HAP-1 (cell line): ENCODE results near the gene PAX9.

Source experiments
- DNase-seq, 2 experiments: peaks; one replicate each; pipeline ENCODE4 v3.0.0-alpha.2; 2016 to 2020; ENCODE audit warnings: low spot score in 2 of 2
- H3K27me3 ChIP-seq: fragments of 250-450 bp; sonication (Bioruptor Pico); 2 replicates; pipeline ENCODE4 v1.5.1; 2020; ENCODE audit warnings: low read depth, mild to moderate bottlenecking, moderate library complexity
- H3K36me3 ChIP-seq: fragments of 250-450 bp; sonication (Bioruptor Pico); replicated peaks from 2 replicates; pipeline ENCODE4 v1.5.1; 2020; ENCODE audit warnings: mild to moderate bottlenecking
- H3K4me1 ChIP-seq: fragments of 250-450 bp; sonication (Bioruptor Pico); 2 replicates; pipeline ENCODE4 v1.5.1; 2020; ENCODE audit warnings: mild to moderate bottlenecking
- H3K4me3 ChIP-seq: fragments of 250-450 bp; sonication (Bioruptor Pico); 2 replicates; pipeline ENCODE4 v1.5.1; 2020; ENCODE audit warnings: mild to moderate bottlenecking, moderate library complexity
- H3K9me3 ChIP-seq: fragments of 250-450 bp; sonication (Bioruptor Pico); 2 replicates; pipeline ENCODE4 v1.5.1; 2020; ENCODE audit warnings: mild to moderate bottlenecking, moderate library complexity
- in situ Hi-C: fragments of 300-500 bp; cut with MboI; formaldehyde crosslinking; loops from 3 replicates; pipeline ENCODE4 v1.14.3; 2020; ENCODE audit warnings: low sequenced_read_pairs, inconsistent platforms, mixed read lengths

Gene PAX9

GRCh38 chr14:36659822-36660735, 1.6 kb upstream of the PAX9 start:
- Histone ChIP-seq H3K9me3 (no peaks in the 10 kb centered on the region), H3K4me3 (no peak overlapping the region), H3K27me3 (no peaks in the 10 kb centered on the region), H3K36me3 (no peaks in the 10 kb centered on the region; the same call in 1 of the 2 replicates), H3K4me1 (peaks cover 15% of the 10 kb centered on the region)
- in situ Hi-C loops = no loop called here
- no peak for DNase-seq

DNA sequence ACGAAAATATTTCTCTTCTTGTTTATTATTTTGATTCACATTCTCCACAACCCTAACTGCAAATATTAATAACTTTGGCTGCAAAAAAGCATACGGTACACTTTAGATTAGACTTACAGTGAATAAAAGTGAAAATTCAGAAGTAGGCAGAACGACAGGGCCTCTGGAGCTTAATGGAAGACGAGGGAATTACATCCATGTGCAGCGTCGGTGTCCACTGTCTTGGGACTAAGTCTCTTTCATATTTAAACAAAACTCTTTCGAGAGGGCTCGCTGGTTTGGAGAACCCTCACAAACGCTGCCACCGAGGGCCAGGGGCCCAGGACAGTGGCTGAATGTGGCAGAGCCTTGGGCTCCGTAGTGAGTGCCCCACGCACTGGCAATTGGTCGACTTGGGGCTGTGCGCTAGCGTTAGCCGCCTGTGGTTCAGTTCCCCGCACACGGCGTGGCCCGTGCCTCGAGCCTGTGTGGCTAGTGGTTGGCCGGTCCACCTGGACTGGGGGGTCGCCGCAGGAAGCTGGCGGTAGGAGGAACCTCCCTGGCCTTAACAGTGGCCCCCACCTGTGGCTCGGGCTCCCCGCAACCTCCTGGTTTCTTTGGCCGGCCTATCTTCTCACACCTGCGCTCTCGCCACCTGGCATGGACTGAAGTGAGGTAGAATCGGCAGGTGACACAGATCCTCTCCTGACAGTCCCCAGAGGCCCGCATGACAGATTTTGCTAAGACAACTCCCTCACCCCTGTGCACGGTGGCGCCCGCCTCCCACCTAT, 739 bp upstream of the PAX9 start:
- peaks cover 15% of the 10 kb centered on the region for H3K4me1 ChIP-seq
- in situ Hi-C loops = no loop called here
- H3K36me3 ChIP-seq = no peaks in the 10 kb centered on the region; the same call in 1 of the 2 replicates
- H3K4me3 ChIP-seq = peak overlapping the region; percentile 68
- DNase-seq = no peak
- H3K27me3 ChIP-seq = no peaks in the 10 kb centered on the region
- H3K9me3 ChIP-seq = no peaks in the 10 kb centered on the region

GRCh38 chr14:36662258-36662542, 540 bp downstream of the PAX9 start:
- no peak for DNase-seq
- peaks cover 15% of the 10 kb centered on the region for H3K4me1 ChIP-seq
- H3K9me3 ChIP-seq = no peaks in the 10 kb centered on the region
- H3K4me3 ChIP-seq = peak overlapping the region; percentile 68
- in situ Hi-C loops = no loop called here
- H3K27me3 ChIP-seq = no peaks in the 10 kb centered on the region
- H3K36me3 ChIP-seq = no peaks in the 10 kb centered on the region; the same call in 1 of the 2 replicates

- H3K9me3 ChIP-seq = no peaks in the 10 kb centered on the region
- in situ Hi-C loops = no loop called here
- peak overlapping the region; percentile 68 for H3K4me3 ChIP-seq
- peaks cover 15% of the 10 kb centered on the region for H3K4me1 ChIP-seq
- H3K27me3 ChIP-seq = no peaks in the 10 kb centered on the region
- H3K36me3 ChIP-seq = no peaks in the 10 kb centered on the region; the same call in 1 of the 2 replicates
- no peak for DNase-seq
Observed at GRCh38 chr14:36662543-36663403, 1.1 kb downstream of the PAX9 start.

DNA sequence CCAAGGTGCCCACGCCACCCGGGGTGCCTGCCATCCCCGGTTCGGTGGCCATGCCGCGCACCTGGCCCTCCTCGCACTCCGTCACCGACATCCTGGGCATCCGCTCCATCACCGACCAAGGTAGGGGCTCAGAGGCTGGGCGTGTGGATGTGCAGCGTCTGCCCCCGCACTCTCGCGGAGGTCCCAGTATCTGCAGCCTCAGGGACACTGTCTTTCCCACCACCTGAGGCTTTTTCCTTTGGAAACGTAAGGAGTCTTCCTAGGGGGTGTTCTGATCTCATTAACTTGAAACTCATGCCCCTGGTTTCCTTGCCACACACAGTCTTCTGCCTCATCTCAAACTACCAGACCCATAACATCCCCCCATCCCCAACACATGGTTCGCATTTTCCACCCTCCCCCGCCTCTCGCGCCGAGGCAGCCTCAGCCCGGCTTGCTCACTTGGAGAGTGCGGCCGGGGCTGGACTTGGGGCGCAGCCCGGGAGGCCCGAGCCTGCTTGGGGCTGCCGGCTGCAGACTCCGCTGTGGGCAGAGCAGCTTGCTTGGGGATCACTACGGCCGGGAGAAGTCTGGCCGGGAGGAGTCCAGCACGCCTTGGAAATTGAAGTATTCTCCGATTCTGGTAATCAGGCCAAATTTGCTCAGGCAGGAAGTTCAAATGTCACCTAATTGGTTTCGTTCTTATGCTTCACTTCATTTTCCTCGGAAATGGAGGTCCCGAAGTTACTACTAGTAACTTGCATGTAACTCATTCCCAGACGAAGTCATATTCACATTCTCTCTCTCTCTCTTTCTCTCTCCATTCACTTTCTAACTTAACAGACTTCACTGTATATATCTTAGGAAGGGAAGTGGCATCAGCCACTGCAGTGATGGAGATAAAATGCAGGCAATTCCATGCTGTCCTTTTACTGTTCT, 2.0 kb downstream of the PAX9 start:
- no peak for DNase-seq
- Histone ChIP-seq H3K9me3 (no peaks in the 10 kb centered on the region), H3K4me3 (peak overlapping the region; percentile 12; the same call in 1 of the 2 replicates), H3K36me3 (no peaks in the 10 kb centered on the region; the same call in 1 of the 2 replicates), H3K4me1 (peaks cover 15% of the 10 kb centered on the region), H3K27me3 (no peaks in the 10 kb centered on the region)
- in situ Hi-C loops = no loop called here

- Histone ChIP-seq H3K27me3 (no peaks in the 10 kb centered on the region), H3K9me3 (no peaks in the 10 kb centered on the region), H3K4me3 (no peak overlapping the region), H3K36me3 (no peaks in the 10 kb centered on the region; the same call in 1 of the 2 replicates), H3K4me1 (peaks cover 15% of the 10 kb centered on the region)
- in situ Hi-C loops = no loop called here
- DNase-seq = no peak
Observed at GRCh38 chr14:36664322-36665193, 2.9 kb downstream of the PAX9 start.

- no peak overlapping the region for H3K4me3 ChIP-seq
- H3K36me3 ChIP-seq = no peaks in the 10 kb centered on the region; the same call in 1 of the 2 replicates
- H3K27me3 ChIP-seq = no peaks in the 10 kb centered on the region
- peaks cover 15% of the 10 kb centered on the region for H3K4me1 ChIP-seq
- no peak for DNase-seq
- no peaks in the 10 kb centered on the region for H3K9me3 ChIP-seq
- in situ Hi-C loops = no loop called here
Observed at GRCh38 chr14:36665887-36666415, 4.3 kb downstream of the PAX9 start.

GRCh38 chr14:36666416-36667206, 5.0 kb downstream of the PAX9 start:
- H3K4me1 ChIP-seq = peaks cover 9% of the 10 kb centered on the region
- DNase-seq = no peak
- no peaks in the 10 kb centered on the region for H3K27me3 ChIP-seq
- H3K9me3 ChIP-seq = no peaks in the 10 kb centered on the region
- in situ Hi-C loops = no loop called here
- no peak overlapping the region for H3K4me3 ChIP-seq
- H3K36me3 ChIP-seq = no peaks in the 10 kb centered on the region; the same call in 1 of the 2 replicates

DNA sequence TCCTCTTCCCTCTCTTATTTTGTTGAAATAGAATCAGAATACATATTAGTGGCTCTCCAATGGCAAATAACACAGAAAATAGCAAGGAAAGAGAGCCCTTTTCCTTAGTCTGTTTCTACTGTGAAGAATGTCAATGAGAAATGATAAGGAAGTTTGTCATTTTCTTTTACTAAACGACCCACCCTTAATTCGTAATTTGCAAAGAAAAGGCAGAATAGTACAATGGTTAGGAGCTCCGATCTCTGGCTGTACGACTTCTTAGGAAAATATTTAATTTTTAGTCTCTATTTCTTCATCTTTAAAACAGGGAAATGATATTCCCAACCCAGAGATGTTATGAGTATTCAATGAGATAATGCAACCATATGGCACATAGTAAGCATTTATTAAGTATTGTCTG, 6.0 kb downstream of the PAX9 start:
- no peak for DNase-seq
- in situ Hi-C loops = no loop called here
- H3K27me3 ChIP-seq = no peaks in the 10 kb centered on the region

GRCh38 chr14:36671149-36671548, 9.5 kb downstream of the PAX9 start:
- in situ Hi-C loops = no loop called here
- H3K36me3 ChIP-seq = no peaks in the 10 kb centered on the region
- H3K4me3 ChIP-seq = no peak overlapping the region
- no peak for DNase-seq
- peaks cover 7% of the 10 kb centered on the region; the same call in 1 of the 2 replicates for H3K4me1 ChIP-seq
- no peaks in the 10 kb centered on the region for H3K27me3 ChIP-seq
- H3K9me3 ChIP-seq = no peaks in the 10 kb centered on the region

More for the DNA sequence above, 6.0 kb downstream of the PAX9 start:
- no peaks in the 10 kb centered on the region; the same call in 1 of the 2 replicates for H3K36me3 ChIP-seq
- peaks cover 6% of the 10 kb centered on the region for H3K4me1 ChIP-seq
- H3K4me3 ChIP-seq = no peak overlapping the region
- H3K9me3 ChIP-seq = no peaks in the 10 kb centered on the region

- no peak for DNase-seq
- no peak overlapping the region for H3K4me3 ChIP-seq
- in situ Hi-C loops = no loop called here
- no peaks in the 10 kb centered on the region for H3K9me3 ChIP-seq
- H3K27me3 ChIP-seq = no peaks in the 10 kb centered on the region
- peaks cover 12% of the 10 kb centered on the region for H3K4me1 ChIP-seq
- no peaks in the 10 kb centered on the region for H3K36me3 ChIP-seq
Observed at GRCh38 chr14:36672095-36672494, 10.4 kb downstream of the PAX9 start.
